ENCODE data around the gene RAD23B.
"Not testable (repeated sequence)": the region's sequence is repeated elsewhere in the genome, so short reads cannot be mapped to it uniquely, and the experiment has no call there.

Gene RAD23B

GRCh38 chr9:107294756-107295155, 11.7 kb downstream of the RAD23B start:
- no peak for DNase-seq

GRCh38 chr9:107295995-107296394, 12.9 kb downstream of the RAD23B start:
- no peak for DNase-seq

GRCh38 chr9:107296592-107296991, 13.5 kb downstream of the RAD23B start:
- not testable (repeated sequence) for DNase-seq

GRCh38 chr9:107299437-107299836, 16.4 kb downstream of the RAD23B start:
- no peak for DNase-seq

- DNase-seq: no peak
Observed at GRCh38 chr9:107306308-107306707, 23.2 kb downstream of the RAD23B start.

- DNase-seq: no peak
Observed at GRCh38 chr9:107307331-107307730, 24.3 kb downstream of the RAD23B start.

- DNase-seq: no peak
Observed at GRCh38 chr9:107308461-107308860, 25.4 kb downstream of the RAD23B start.

GRCh38 chr9:107309271-107309670, 26.2 kb downstream of the RAD23B start:
- DNase-seq: no peak

- DNase-seq: no peak
Observed at GRCh38 chr9:107312376-107313050, 29.4 kb downstream of the RAD23B start.

- no peak for DNase-seq
Observed at GRCh38 chr9:107313555-107314096, 30.5 kb downstream of the RAD23B start.

- DNase-seq: no peak
Observed at GRCh38 chr9:107314763-107315162, 31.7 kb downstream of the RAD23B start.

- no peak for DNase-seq
Observed at GRCh38 chr9:107316795-107317661, 33.9 kb downstream of the RAD23B start.

- DNase-seq: no peak
Observed at GRCh38 chr9:107322643-107323042, 39.6 kb downstream of the RAD23B start.

GRCh38 chr9:107323836-107324585, 40.9 kb downstream of the RAD23B start:
- DNase-seq: no peak

- DNase-seq: no peak
Observed at GRCh38 chr9:107325842-107326241, 42.8 kb downstream of the RAD23B start.

GRCh38 chr9:107328510-107328909, 45.4 kb downstream of the RAD23B start:
- DNase-seq: no peak

GRCh38 chr9:107330420-107330819, 47.3 kb downstream of the RAD23B start:
- no peak for DNase-seq

GRCh38 chr9:107332883-107333282, 49.8 kb downstream of the RAD23B start:
- DNase-seq: no peak

GRCh38 chr9:107333363-107333762, 50.3 kb downstream of the RAD23B start:
- no peak for DNase-seq

- no peak for DNase-seq
Observed at GRCh38 chr9:107334103-107334776, 51.2 kb downstream of the RAD23B start.

- DNase-seq: no peak
Observed at GRCh38 chr9:107335331-107335730, 52.3 kb downstream of the RAD23B start.

- no peak for DNase-seq
Observed at GRCh38 chr9:107336718-107337360, 53.8 kb downstream of the RAD23B start.

Data from NCI-H524 treated with DMSO at 0.1 percent for 48 hours (cell line).